ENCODE results near the gene NPIPB2. TPM values are rescaled to one million over a fixed set of nuclear protein-coding genes. Genes with fewer than 3 reads are reported as not detected.
"Not testable (repeated sequence)": the region's sequence is repeated elsewhere in the genome, so short reads cannot be mapped to it uniquely, and the experiment has no call there.

Gene NPIPB2
- total RNA-seq, result 10 to 100 TPM; 14.3 to 21.8 TPM

DNA sequence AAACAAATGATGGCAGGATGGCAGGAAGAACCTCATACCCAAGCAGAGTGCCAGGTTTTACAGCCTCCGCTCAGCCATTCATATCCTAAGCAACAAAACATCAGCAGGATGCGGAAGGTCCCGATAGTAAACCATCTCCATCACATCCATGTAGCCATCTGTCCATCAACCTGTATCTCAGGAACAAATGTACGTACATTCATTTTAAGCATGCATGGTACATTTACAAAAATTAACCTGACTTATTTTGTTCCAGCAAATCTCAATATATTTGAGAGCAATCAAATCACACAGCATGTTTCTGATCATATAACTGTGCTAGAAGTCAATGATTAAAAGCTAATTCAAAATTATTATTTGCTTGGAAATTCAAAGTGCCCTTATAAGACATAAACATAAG is at the start of gene NPIPB2:
Gene NPIPB2, minus strand, starts transcription at position 101 of the 400 bp plus-strand sequence. Its CDS starts 0 bp downstream, at position 101.
- not testable (repeated sequence) for ATAC-seq (replicated peaks); H3K27me3 Mint-ChIP-seq; H3K27ac Mint-ChIP-seq; H3K36me3 Mint-ChIP-seq (ENCODE audit: low read depth); H3K4me1 Mint-ChIP-seq; H3K4me3 Mint-ChIP-seq; H3K9me3 Mint-ChIP-seq

DNA sequence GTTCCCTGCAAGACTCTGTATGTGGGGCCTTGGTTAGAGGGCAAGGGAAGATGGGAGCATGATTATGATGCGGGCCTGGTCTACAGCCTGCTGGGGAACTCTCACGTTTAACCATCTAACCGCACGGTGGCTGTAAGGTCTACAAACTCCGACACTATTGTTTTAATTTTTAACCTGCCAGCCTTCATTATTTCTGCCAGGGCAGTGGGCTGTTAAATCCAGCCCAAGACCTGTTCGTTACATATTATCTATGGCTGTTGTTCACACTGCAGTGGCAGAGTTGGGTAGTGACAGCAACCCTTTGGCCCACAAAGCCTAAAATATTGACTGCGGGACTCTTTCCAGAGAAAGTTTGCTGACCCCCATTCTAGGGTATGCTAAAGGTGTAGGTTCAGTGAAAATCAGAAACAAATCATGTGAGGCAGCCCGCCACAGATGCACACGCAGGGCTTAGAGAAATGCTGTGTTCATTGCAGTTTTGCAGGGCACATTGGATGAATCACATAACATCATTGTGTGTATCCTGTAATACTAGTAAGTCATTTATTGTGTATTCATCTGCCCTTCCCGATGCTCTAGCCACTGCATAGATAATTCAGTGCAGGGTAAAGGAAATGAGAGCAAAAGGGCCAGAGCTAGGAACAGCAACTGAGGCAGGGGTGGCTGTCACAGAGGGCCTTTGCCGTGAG is 49.0 kb upstream of the NPIPB2 start:
- Mint-ChIP-seq H3K4me3 (no peak overlapping the region), H3K27ac (no peak overlapping the region), H3K36me3 (ENCODE audit: low read depth) (no peaks in the 10 kb centered on the region), H3K27me3 (no peaks in the 10 kb centered on the region), H3K9me3 (no peaks in the 10 kb centered on the region), H3K4me1 (peaks cover 4% of the 10 kb centered on the region)
- no peak for ATAC-seq (replicated peaks)

DNA sequence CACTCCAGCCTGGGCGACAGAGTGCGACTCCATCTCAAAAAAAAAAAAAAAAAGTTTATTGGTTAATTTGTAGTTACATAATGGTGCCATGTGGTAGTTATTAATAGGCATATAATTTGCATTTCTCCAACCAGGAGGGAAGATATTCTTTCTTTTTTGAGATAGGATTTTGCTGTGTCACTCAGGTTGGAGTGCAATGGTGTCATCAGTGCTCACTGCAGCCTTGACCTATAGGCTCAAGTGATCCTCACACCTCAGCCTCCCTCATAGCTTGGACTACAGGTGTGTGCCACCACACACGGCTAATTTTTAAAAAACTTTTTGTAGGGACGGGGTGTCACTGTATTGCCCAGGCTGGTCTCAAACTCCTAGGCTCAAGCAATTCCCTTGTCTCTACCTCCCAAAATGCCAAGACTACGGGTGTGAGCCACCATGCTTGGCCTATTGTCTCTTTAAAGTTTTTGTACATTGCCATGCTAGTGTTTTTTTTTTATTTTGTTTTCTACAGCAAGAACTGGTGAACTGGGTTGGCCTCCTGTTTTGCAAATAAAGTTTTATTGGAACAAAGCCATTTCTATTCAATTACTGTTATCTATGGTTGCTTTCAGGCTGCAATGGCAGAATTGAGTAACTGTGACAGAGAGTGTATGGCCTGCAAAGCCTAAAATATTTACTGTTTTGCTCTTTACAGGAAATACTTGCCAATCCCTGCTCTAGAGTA is 46.6 kb upstream of the NPIPB2 start:
- peaks cover 4% of the 10 kb centered on the region for H3K4me1 Mint-ChIP-seq
- H3K4me3 Mint-ChIP-seq, result no peak overlapping the region
- no peak for ATAC-seq (replicated peaks)
- H3K9me3 Mint-ChIP-seq, result no peaks in the 10 kb centered on the region
- no peaks in the 10 kb centered on the region for H3K36me3 Mint-ChIP-seq (ENCODE audit: low read depth)
- no peaks in the 10 kb centered on the region for H3K27me3 Mint-ChIP-seq
- H3K27ac Mint-ChIP-seq, result no peak overlapping the region

DNA sequence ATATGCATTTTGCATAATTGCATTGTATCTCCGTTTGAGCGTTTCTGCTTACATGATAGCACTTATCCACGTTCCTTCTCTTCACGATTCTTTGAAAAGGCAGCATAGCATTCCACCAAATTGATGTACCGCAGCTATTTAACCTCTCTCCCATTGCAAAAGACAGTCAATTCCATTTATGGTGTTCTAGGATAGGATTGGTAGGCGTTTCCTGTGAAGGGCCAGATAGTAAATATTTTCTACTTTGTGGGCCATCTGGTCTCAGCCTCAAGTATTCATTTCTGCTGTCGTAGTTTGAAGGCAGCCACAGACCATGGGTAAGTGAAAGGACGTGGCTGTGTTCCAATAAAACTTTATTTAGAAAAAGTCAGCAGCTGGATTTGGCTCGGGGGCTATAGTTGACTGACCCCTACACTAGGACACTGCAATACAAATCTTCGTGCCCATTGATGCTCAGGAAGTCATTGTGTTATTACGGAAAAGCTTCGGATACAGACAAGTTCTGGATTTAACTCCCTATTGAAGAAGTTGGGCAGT is 44.7 kb upstream of the NPIPB2 start:
- Mint-ChIP-seq H3K4me1 (peaks cover 4% of the 10 kb centered on the region), H3K9me3 (no peaks in the 10 kb centered on the region), H3K4me3 (no peak overlapping the region), H3K27ac (no peak overlapping the region), H3K36me3 (ENCODE audit: low read depth) (no peaks in the 10 kb centered on the region), H3K27me3 (no peaks in the 10 kb centered on the region)
- ATAC-seq (replicated peaks), result no peak

DNA sequence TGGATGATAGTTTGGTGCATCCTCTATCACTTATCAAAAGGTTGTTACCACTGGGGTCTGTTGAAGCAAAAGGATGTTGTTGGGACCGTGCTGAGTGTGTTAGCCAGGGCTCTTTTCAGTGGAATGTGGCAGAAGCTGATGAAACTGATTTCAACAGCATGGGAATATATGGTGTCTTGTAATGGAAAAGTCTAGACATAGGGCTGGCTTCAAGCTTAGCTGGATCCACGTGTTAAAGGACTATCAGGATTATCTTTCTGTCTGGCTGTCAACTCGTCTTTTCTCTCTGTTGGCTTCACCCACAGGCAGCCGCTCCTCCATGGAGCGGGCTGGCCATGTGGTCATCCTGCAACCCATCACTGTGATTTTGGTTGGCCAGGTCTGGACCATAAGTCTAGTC is 43.4 kb upstream of the NPIPB2 start:
- H3K27me3 Mint-ChIP-seq, result no peaks in the 10 kb centered on the region
- no peaks in the 10 kb centered on the region for H3K36me3 Mint-ChIP-seq (ENCODE audit: low read depth)
- H3K27ac Mint-ChIP-seq, result no peak overlapping the region
- no peaks in the 10 kb centered on the region for H3K9me3 Mint-ChIP-seq
- H3K4me1 Mint-ChIP-seq, result peaks cover 8% of the 10 kb centered on the region
- no peak overlapping the region for H3K4me3 Mint-ChIP-seq
- ATAC-seq (replicated peaks), result no peak

DNA sequence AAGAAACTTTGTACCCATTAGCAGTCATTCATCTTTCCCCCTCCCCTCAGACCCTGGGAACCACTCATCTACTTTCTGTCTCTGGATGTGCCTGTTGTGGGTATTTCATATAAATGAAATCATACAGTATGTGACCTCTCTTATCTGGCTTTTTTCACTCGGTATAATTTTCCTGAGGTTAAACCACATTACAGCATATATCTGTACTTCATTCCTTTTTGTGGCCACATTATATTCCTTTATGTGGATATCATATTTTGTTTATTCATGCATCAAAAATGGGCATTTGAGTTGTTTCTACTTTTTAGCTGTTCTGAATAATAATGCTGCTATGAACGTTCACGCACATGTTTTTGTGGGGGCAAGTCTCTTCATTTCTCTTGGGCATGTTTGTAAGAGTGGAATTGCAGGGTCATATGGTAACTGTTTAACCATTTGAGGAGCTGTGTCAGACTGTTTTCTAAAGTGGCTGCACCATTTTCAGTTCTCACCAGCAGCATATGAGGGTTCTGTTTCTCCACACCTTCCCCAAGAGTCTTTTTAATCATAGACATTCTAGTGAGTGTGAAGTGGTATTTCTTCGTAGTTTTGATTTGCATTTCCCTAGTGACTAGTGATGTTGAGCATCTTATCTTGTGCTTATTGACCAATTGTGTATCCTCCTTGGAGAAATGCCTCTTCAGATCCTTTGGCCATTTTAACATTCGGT is 38.4 kb upstream of the NPIPB2 start:
- Mint-ChIP-seq H3K27ac (no peak overlapping the region), H3K4me1 (peaks cover 33% of the 10 kb centered on the region), H3K4me3 (no peak overlapping the region), H3K9me3 (no peaks in the 10 kb centered on the region), H3K36me3 (ENCODE audit: low read depth) (no peaks in the 10 kb centered on the region), H3K27me3 (no peaks in the 10 kb centered on the region)
- ATAC-seq (replicated peaks), result no peak

DNA sequence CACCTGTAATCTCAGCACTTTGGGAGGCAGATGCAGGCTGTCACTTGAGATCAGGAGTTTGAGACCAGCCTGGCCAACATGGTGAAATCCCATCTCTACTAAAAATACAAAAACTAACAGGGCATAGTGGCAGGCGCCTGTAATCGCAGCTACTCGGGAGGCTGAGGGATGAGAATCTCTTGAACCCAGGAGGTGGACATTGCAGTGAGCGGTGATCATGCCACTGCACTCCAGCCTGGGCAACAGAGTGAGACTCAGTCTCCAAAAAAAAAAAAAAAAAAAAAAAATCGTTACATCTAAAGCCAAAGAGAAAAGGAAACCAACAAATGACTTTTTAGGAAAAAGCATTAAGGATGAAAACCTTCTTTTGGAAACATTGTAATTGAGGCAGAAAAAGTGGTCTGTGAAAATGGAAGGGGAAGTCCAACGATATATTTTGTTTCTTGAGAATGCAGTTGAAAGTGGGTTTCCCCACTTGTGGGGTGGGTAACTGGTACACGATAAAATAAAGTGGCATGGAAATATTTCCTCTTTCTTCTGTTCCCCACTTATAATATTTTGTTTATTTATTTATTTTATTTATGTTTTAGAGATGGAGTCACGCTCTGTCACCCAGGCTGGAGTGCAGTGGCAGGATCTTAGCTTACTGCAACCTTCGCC is 37.3 kb upstream of the NPIPB2 start:
- H3K27me3 Mint-ChIP-seq, result no peaks in the 10 kb centered on the region
- no peaks in the 10 kb centered on the region for H3K9me3 Mint-ChIP-seq
- H3K36me3 Mint-ChIP-seq (ENCODE audit: low read depth), result peaks cover 3% of the 10 kb centered on the region
- no peak overlapping the region for H3K27ac Mint-ChIP-seq
- H3K4me3 Mint-ChIP-seq, result no peak overlapping the region
- no peak for ATAC-seq (replicated peaks)
- peaks cover 34% of the 10 kb centered on the region for H3K4me1 Mint-ChIP-seq

DNA sequence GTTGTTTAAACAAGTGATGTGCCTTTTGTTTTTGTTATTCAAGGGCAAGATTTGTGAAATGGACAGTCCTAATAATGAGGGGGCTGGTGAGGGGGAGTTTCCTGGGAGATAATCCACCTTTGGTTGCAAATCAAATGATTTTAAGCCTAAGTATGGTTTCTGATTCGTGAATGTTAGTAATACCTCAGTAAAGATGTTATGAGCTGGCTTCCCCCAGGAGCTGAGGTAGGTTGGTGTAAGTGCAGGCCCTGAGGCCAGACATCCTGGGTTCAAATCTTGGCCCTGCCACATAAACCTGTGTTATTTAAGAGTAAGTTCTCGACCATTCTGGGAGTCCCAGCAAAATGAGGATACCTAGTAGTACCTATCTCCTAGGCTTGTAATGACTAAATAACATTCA is 36.2 kb upstream of the NPIPB2 start:
- Mint-ChIP-seq H3K9me3 (no peaks in the 10 kb centered on the region), H3K27ac (peak overlapping the region; percentile 95), H3K36me3 (ENCODE audit: low read depth) (peaks cover 7% of the 10 kb centered on the region), H3K27me3 (no peaks in the 10 kb centered on the region), H3K4me1 (peaks cover 34% of the 10 kb centered on the region), H3K4me3 (peak overlapping the region; percentile 99)
- no peak for ATAC-seq (replicated peaks)

DNA sequence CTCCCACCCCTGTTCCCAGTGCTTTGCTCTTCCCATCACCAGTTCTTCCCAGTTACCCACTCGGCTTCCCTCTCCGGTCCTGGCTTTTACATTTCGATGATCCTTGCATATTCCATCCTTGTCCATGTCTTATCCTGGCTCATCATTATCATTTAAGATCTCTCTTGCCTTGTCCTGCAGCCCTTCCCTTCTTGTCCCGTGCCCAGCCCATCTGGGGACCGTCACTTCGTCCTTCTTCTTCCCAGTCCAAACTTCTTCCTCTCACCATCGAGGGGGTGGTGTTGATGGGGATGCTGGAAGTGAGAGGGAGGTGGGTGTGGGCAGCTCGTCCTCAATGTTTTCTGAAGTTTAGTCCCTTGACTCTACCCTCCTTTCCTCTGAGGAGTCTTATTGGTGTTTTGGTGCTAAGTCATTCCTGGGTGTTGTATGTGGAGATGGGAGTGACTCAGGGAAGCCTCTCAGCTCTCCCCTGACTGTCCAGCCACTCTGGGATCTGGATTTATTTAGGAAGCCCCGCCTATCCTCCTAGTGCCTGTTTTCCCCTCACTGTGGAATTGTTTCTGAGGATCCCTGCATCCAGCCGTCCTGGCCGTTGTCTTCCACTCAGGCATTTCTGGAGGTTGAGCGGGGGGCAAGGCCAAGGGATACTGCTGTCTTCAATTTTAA is 35.7 kb upstream of the NPIPB2 start:
- peak overlapping the region; percentile 95 for H3K27ac Mint-ChIP-seq
- no peak for ATAC-seq (replicated peaks)
- H3K4me1 Mint-ChIP-seq, result peaks cover 34% of the 10 kb centered on the region
- no peaks in the 10 kb centered on the region for H3K9me3 Mint-ChIP-seq
- H3K36me3 Mint-ChIP-seq (ENCODE audit: low read depth), result peaks cover 9% of the 10 kb centered on the region
- H3K4me3 Mint-ChIP-seq, result peak overlapping the region; percentile 99
- H3K27me3 Mint-ChIP-seq, result no peaks in the 10 kb centered on the region

DNA sequence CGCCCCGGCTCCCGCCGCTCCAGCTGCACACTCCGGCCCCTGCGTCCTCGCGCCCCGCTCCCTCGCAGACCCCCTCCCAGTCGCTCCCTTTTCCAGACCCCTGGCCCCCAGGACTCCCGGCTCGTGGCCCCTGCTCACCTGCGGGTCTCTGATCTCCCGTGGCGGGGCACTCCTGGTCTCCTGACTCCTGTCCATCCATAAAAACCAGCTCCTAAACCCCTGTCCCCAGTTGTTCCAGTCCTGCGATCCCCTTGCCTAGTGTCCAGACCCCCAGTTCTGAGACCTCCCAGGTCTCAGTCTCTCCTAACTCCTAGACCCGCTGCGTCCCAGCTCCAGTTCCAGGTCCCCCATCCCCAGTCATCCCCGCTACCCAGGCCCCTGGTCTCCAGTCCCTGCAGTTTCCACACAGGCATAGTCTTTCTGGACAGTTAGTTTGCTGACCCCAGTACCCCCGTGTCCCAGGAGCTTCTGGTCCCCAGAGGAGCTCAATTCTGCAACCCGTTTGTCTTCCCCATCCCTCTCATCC is 35.1 kb upstream of the NPIPB2 start:
- ATAC-seq (replicated peaks), result no peak
- peak overlapping the region; percentile 95 for H3K27ac Mint-ChIP-seq

DNA sequence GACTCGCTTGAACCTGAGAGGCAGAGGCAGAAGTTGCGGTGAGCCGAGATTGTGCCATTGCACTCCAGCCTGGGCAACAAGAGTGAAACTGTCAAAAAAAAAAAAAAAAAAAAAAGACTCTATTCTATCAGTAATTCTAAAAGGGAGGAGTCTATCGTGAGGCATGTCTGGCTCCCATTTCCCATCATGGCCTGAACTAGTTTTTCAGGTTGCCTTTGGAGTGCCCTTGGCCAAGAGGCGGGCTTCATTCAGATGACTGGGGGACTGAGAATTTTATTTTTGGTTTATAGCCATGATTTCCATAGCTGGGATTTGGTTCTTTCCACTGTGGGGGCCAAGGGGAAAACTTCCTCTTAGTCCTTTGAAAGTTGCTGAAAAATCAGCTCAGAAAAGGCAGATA is 31.2 kb upstream of the NPIPB2 start:
- ATAC-seq (replicated peaks), result no peak
- Mint-ChIP-seq H3K27me3 (no peaks in the 10 kb centered on the region), H3K4me3 (no peak overlapping the region), H3K27ac (no peak overlapping the region), H3K4me1 (peaks cover 24% of the 10 kb centered on the region), H3K9me3 (no peaks in the 10 kb centered on the region), H3K36me3 (ENCODE audit: low read depth) (peaks cover 11% of the 10 kb centered on the region)

More for the DNA sequence above, 35.1 kb upstream of the NPIPB2 start:
- Mint-ChIP-seq H3K4me1 (peaks cover 34% of the 10 kb centered on the region), H3K27me3 (no peaks in the 10 kb centered on the region), H3K9me3 (no peaks in the 10 kb centered on the region), H3K36me3 (ENCODE audit: low read depth) (peaks cover 11% of the 10 kb centered on the region), H3K4me3 (peak overlapping the region; percentile 99)

DNA sequence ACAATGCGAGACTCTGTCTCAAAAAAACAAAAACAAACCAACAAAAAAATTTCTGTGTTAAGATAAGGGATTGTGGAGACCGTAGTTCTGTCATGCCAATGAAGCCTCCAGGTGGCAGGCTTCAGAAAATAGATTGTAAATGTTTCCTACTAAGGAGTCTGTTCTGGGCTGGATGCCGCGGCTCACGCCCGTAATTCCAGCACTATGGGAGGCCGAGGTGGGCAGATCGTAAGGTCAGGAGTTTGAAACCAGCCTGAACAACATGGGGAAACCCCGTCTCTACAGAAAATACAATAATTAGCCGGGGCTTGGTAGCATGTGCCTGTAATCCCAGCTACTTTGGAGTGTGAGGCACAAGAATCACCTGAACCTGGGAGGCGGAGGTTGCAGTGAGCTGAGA is 30.3 kb upstream of the NPIPB2 start:
- H3K9me3 Mint-ChIP-seq, result no peaks in the 10 kb centered on the region
- ATAC-seq (replicated peaks), result no peak
- H3K36me3 Mint-ChIP-seq (ENCODE audit: low read depth), result peaks cover 11% of the 10 kb centered on the region

DNA sequence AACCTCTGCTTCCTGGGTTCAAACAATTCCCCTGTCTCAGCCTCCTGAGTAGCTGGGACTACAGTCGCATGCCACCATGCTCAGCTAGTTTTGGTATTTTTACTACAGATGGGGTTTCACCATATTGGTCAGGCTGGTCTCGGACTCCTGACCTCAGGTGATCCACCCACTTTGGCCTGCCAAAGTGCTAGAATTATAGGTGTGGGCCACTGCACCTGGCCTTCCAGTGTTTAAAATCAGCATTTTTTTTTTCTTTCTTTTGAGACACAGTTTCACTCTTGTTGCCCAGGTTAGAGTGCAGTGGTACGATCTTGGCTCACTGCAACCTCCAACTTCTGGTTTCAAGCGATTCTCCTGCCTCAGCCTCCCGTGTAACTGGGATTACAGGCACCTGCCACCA is 28.4 kb upstream of the NPIPB2 start:
- H3K27ac Mint-ChIP-seq; H3K9me3 Mint-ChIP-seq; H3K4me3 Mint-ChIP-seq; H3K27me3 Mint-ChIP-seq; ATAC-seq (replicated peaks); H3K4me1 Mint-ChIP-seq: not testable (repeated sequence)
- peaks cover 11% of the 10 kb centered on the region for H3K36me3 Mint-ChIP-seq (ENCODE audit: low read depth)

More for the DNA sequence above, 30.3 kb upstream of the NPIPB2 start:
- Mint-ChIP-seq H3K27ac (no peak overlapping the region), H3K4me1 (peaks cover 15% of the 10 kb centered on the region), H3K4me3 (no peak overlapping the region), H3K27me3 (no peaks in the 10 kb centered on the region)

DNA sequence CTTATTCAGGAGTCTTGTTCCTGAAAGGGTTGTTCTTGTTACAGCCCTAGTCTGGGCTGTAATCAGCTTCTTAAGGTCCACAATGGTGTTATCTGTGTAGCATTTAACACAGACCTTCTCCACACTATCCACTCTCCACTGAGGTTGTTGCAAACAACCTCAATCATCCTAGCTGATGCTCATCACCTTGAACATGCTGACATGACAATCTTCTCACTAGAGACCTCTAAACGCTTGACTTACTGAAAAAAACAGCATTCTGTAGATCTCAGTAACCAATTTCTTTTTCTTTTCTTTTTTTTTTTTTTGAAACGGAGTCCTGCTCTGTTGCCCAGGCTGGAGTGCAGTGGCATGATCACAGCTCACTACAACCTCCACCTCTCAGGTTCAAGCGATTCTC is 26.7 kb upstream of the NPIPB2 start:
- Mint-ChIP-seq H3K27ac (no peak overlapping the region), H3K36me3 (ENCODE audit: low read depth) (peaks cover 4% of the 10 kb centered on the region), H3K4me3 (no peak overlapping the region), H3K27me3 (no peaks in the 10 kb centered on the region), H3K4me1 (no peaks in the 10 kb centered on the region), H3K9me3 (no peaks in the 10 kb centered on the region)
- no peak for ATAC-seq (replicated peaks)
